SKM-1 (cell line): ENCODE measurements around the gene CCDC117.
"Not testable (repeated sequence)": the region's sequence is repeated elsewhere in the genome, so short reads cannot be mapped to it uniquely, and the experiment has no call there.

Source experiments
- DNase-seq: peaks from one replicate; lab custom pipeline; 2025; ENCODE audit not compliant: unreplicated experiment; lab: John Stamatoyannopoulos, UW

Gene CCDC117

GRCh38 chr22:28800308-28801041 lies 28.0 kb downstream of the CCDC117 start, which contains the start of gene XBP1:
Gene XBP1 (minus strand): TSS chr22:28800569.
- DNase-seq: peak; percentile 68

GRCh38 chr22:28801845-28802594 lies 29.5 kb downstream of the CCDC117 start:
- no peak for DNase-seq

GRCh38 chr22:28802595-28803123 lies 30.2 kb downstream of the CCDC117 start:
- DNase-seq: no peak

GRCh38 chr22:28805426-28805825 lies 32.9 kb downstream of the CCDC117 start:
- not testable (repeated sequence) for DNase-seq

- DNase-seq: no peak
Observed at GRCh38 chr22:28808716-28809355, 36.3 kb downstream of the CCDC117 start.

- DNase-seq: peak; percentile 67
Observed at GRCh38 chr22:28810821-28811491, 38.5 kb downstream of the CCDC117 start.

GRCh38 chr22:28812516-28812915 lies 40.0 kb downstream of the CCDC117 start:
- DNase-seq: no peak

GRCh38 chr22:28813772-28814518 lies 41.5 kb downstream of the CCDC117 start:
- DNase-seq: peak; percentile 53

GRCh38 chr22:28815111-28815510 lies 42.6 kb downstream of the CCDC117 start:
- no peak for DNase-seq

GRCh38 chr22:28815729-28816128 lies 43.2 kb downstream of the CCDC117 start:
- no peak for DNase-seq

GRCh38 chr22:28817064-28817463 lies 44.6 kb downstream of the CCDC117 start:
- DNase-seq: no peak

GRCh38 chr22:28817919-28818859 lies 45.7 kb downstream of the CCDC117 start:
- no peak for DNase-seq

- no peak for DNase-seq
Observed at GRCh38 chr22:28819253-28820096, 47.0 kb downstream of the CCDC117 start.

- no peak for DNase-seq
Observed at GRCh38 chr22:28820885-28821284, 48.4 kb downstream of the CCDC117 start.

- no peak for DNase-seq
Observed at GRCh38 chr22:28821452-28821851, 49.0 kb downstream of the CCDC117 start.

- no peak for DNase-seq
Observed at GRCh38 chr22:28822930-28823551, 50.5 kb downstream of the CCDC117 start.

GRCh38 chr22:28824455-28824854 lies 52.0 kb downstream of the CCDC117 start:
- not testable (repeated sequence) for DNase-seq

- DNase-seq: not testable (repeated sequence)
Observed at GRCh38 chr22:28826430-28826829, 53.9 kb downstream of the CCDC117 start.
